Spleen (tissue), 7 donors: ENCODE data around the gene BANP.

ENCODE experiments used
- POLR2A ChIP-seq, 3 donors: fragments of 450-650 bp; IDR thresholded peaks; one replicate each; pipeline ENCODE4 v1.5.1; 2017; ENCODE audit warnings: antibody characterized with exemption in 3 of 3, mild to moderate bottlenecking in 1 of 3
- POLR2AphosphoS5 ChIP-seq, 3 donors: sonication (generic); formaldehyde crosslinking; IDR thresholded peaks; one replicate each; pipeline ENCODE4 v1.5.1; 2017; ENCODE audit warnings: antibody characterized with exemption in 3 of 3
- TF ChIP-seq, protein P1 (sequence below), 11 experiments: fragments of 200-600 bp in 7 of 11; fragments of 450-650 bp in 4 of 11; sonication (generic) in 4 of 11; IDR thresholded peaks in 8 of 11; conservative IDR thresholded peaks in 3 of 11; 1 replicate in 7 of 11; 2 replicates in 4 of 11; pipeline versions ENCODE4 v1.4.0 to v1.8.0; 2016 to 2021; ENCODE audit warnings: antibody characterized with exemption in 11 of 11, inconsistent platforms in 4 of 11, mild to moderate bottlenecking in 1 of 11
- donor health status: DM: no; HTN: no; CAD: no; lungs with moderate emphysema.
- donor health status: DM: no; HTN: no; CAD: no.
- donor health status: DM: no; HTN: no; CAD: no.

DNA sequence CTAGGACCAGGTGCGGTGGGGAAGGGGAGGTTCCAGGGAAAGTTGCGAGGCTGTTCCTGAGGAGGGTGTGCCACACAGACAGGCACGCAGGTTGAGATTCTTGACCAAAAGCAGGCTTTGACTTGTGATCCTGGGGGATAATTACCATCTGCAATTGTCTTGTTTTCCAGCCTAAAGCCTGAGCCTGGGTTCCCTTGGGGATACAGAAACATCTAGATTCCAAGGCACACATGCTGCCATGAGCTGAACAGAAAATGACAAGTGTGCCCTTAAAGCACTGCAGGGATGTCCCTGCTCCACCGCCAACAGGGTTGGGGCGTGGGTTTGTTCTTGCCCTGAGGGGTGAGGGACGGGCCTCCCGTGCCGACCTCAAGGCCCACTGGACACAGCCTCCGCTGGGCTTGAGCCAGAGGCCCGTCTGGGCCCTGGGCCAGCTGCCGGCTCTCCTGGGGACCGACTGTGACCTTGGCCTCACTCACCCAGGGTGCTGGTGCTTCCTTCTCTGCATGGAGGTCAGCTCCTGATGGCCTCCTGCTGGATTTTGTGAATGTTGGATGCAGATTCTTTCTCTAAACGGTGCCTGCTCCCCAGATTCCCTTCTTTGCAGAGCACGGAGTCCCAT is 28.9 kb upstream of the BANP start:
- TF ChIP-seq, protein P1, sequence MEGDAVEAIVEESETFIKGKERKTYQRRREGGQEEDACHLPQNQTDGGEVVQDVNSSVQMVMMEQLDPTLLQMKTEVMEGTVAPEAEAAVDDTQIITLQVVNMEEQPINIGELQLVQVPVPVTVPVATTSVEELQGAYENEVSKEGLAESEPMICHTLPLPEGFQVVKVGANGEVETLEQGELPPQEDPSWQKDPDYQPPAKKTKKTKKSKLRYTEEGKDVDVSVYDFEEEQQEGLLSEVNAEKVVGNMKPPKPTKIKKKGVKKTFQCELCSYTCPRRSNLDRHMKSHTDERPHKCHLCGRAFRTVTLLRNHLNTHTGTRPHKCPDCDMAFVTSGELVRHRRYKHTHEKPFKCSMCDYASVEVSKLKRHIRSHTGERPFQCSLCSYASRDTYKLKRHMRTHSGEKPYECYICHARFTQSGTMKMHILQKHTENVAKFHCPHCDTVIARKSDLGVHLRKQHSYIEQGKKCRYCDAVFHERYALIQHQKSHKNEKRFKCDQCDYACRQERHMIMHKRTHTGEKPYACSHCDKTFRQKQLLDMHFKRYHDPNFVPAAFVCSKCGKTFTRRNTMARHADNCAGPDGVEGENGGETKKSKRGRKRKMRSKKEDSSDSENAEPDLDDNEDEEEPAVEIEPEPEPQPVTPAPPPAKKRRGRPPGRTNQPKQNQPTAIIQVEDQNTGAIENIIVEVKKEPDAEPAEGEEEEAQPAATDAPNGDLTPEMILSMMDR (IDR thresholded peaks at IDR 0.05 in 8 of 11, conservative IDR thresholded peaks at IDR 0.05 in 3 of 11): no peak
- TF ChIP-seq POLR2A (IDR thresholded peaks at IDR 0.05) (no peak), POLR2AphosphoS5 (IDR thresholded peaks at IDR 0.05) (peak in 2 of 3 donors; percentile 59 to 68)
